NCI-H187 (cell line): Measurements from ENCODE around the gene ASH1L.
"Not testable (repeated sequence)": the region's sequence is repeated elsewhere in the genome, so short reads cannot be mapped to it uniquely, and the experiment has no call there.

Experiments
- DNase-seq, 2 experiments: peaks; one replicate each; lab custom pipeline; 2025; lab: John Stamatoyannopoulos, UW

ASH1L gene

GRCh38 chr1:155555915-155556314, 6.7 kb downstream of the ASH1L start:
- DNase-seq = no peak

- DNase-seq = no peak
Measured at GRCh38 chr1:155553349-155553748, 9.3 kb downstream of the ASH1L start.

- no peak for DNase-seq
Measured at GRCh38 chr1:155548706-155549105, 13.9 kb downstream of the ASH1L start.

- no peak for DNase-seq
Measured at GRCh38 chr1:155540000-155540874, 22.4 kb downstream of the ASH1L start.

- no peak for DNase-seq
Measured at GRCh38 chr1:155537193-155537592, 25.4 kb downstream of the ASH1L start.

GRCh38 chr1:155531624-155532023, 31.0 kb downstream of the ASH1L start:
- DNase-seq = no peak

- DNase-seq = no peak
Measured at GRCh38 chr1:155529929-155530328, 32.7 kb downstream of the ASH1L start.

GRCh38 chr1:155529109-155529508, 33.5 kb downstream of the ASH1L start:
- DNase-seq = no peak

- no peak for DNase-seq
Measured at GRCh38 chr1:155527677-155528076, 34.9 kb downstream of the ASH1L start.

GRCh38 chr1:155526356-155526755, 36.2 kb downstream of the ASH1L start:
- DNase-seq = no peak

GRCh38 chr1:155522069-155522468, 40.5 kb downstream of the ASH1L start:
- no peak for DNase-seq

GRCh38 chr1:155518484-155518883, 44.1 kb downstream of the ASH1L start:
- no peak for DNase-seq

GRCh38 chr1:155514582-155515187, 47.9 kb downstream of the ASH1L start:
- no peak for DNase-seq

GRCh38 chr1:155513300-155513916, 49.2 kb downstream of the ASH1L start:
- DNase-seq = no peak

- not testable (repeated sequence) for DNase-seq
Measured at GRCh38 chr1:155511385-155511784, 51.2 kb downstream of the ASH1L start.

GRCh38 chr1:155509064-155509463, 53.5 kb downstream of the ASH1L start:
- DNase-seq = no peak

- DNase-seq = no peak
Measured at GRCh38 chr1:155507945-155508344, 54.7 kb downstream of the ASH1L start.

- DNase-seq = not testable (repeated sequence)
Measured at GRCh38 chr1:155505963-155506362, 56.6 kb downstream of the ASH1L start.

GRCh38 chr1:155504207-155504606, 58.4 kb downstream of the ASH1L start:
- DNase-seq = no peak

- DNase-seq = peak; percentile 87 to 88
Measured at GRCh38 chr1:155499953-155500639, 62.5 kb downstream of the ASH1L start.

- DNase-seq = no peak
Measured at GRCh38 chr1:155499263-155499662, 63.3 kb downstream of the ASH1L start.

- DNase-seq = not testable (repeated sequence)
Measured at GRCh38 chr1:155493595-155493994, 69.0 kb downstream of the ASH1L start.
